ENCODE measurements around the gene CACNA1D.
A peak's percentile ranks its signal among the peaks of the same experiment; 100 is the strongest.

The CACNA1D gene

GRCh38 chr3:53709256-53709655 is 214.8 kb downstream of the CACNA1D start:
- H3K27ac ChIP-seq = no peak overlapping the region
- DNase-seq (ENCODE audit: low spot score) = peak; percentile 16
- TF ChIP-seq CTCF (IDR thresholded peaks at IDR 0.05) = no peak
- no peak overlapping the region for H3K4me3 ChIP-seq

- H3K4me3 ChIP-seq = no peak overlapping the region
- no peak overlapping the region for H3K27ac ChIP-seq
- peak; percentile 63 for TF ChIP-seq CTCF (IDR thresholded peaks at IDR 0.05)
- peak; percentile 70 for DNase-seq (ENCODE audit: low spot score)
These were observed 215.7 kb downstream of the CACNA1D start for GRCh38 chr3:53709860-53710674.

GRCh38 chr3:53711387-53711786 is 217.0 kb downstream of the CACNA1D start:
- no peak overlapping the region for H3K27ac ChIP-seq
- H3K4me3 ChIP-seq = no peak overlapping the region
- no peak for TF ChIP-seq CTCF (IDR thresholded peaks at IDR 0.05)
- DNase-seq (ENCODE audit: low spot score) = peak; percentile 46

- H3K27ac ChIP-seq = no peak overlapping the region
- H3K4me3 ChIP-seq = no peak overlapping the region
- TF ChIP-seq CTCF (IDR thresholded peaks at IDR 0.05) = no peak
- no peak for DNase-seq (ENCODE audit: low spot score)
These were observed 218.5 kb downstream of the CACNA1D start for GRCh38 chr3:53712817-53713388.

GRCh38 chr3:53713626-53714025 is 219.2 kb downstream of the CACNA1D start:
- no peak overlapping the region for H3K27ac ChIP-seq
- no peak for TF ChIP-seq CTCF (IDR thresholded peaks at IDR 0.05)
- DNase-seq (ENCODE audit: low spot score) = no peak
- H3K4me3 ChIP-seq = no peak overlapping the region

GRCh38 chr3:53715815-53716483 is 221.5 kb downstream of the CACNA1D start:
- H3K27ac ChIP-seq = no peak overlapping the region
- DNase-seq (ENCODE audit: low spot score) = no peak

More at GRCh38 chr3:53715815-53716483, 221.5 kb downstream of the CACNA1D start:
- no peak for TF ChIP-seq CTCF (IDR thresholded peaks at IDR 0.05)
- H3K4me3 ChIP-seq = no peak overlapping the region

Data from coronary artery (tissue), 2 donors.